Measurements from ENCODE around the gene ACP5. TPM values are rescaled to one million over a fixed set of nuclear protein-coding genes. Genes with fewer than 3 reads are reported as not detected.

ACP5 gene
- total RNA-seq, 1 donor from 2014 or later, result 2.3 TPM

Other genes with a start within 250 kb of the ACP5 start
- 7.9 TPM for gene RAB3D, start 238.0 kb downstream of the ACP5 start, total RNA-seq
- 105 TPM for gene TMEM205, start 231.4 kb downstream of the ACP5 start, total RNA-seq
- gene CCDC159, start 231.1 kb downstream of the ACP5 start, total RNA-seq, result 18.8 TPM
- 13.7 TPM for gene PLPPR2, start 222.2 kb downstream of the ACP5 start, total RNA-seq
- 1.2 TPM for gene SWSAP1, start 203.0 kb downstream of the ACP5 start, total RNA-seq
- 9.2 TPM for gene EPOR, start 193.3 kb downstream of the ACP5 start, total RNA-seq
- gene RGL3, start 158.3 kb downstream of the ACP5 start, total RNA-seq, result 8.6 TPM
- 0.65 TPM for gene ODAD3, start 142.5 kb downstream of the ACP5 start, total RNA-seq
- gene PRKCSH, start 142.0 kb downstream of the ACP5 start, total RNA-seq, result 105 TPM
- gene ELAVL3, start 96.6 kb downstream of the ACP5 start, total RNA-seq, result 0.62 TPM
- 2.9 TPM for gene ZNF653, start 71.8 kb downstream of the ACP5 start, total RNA-seq
- gene ECSIT, start 48.5 kb downstream of the ACP5 start, total RNA-seq, result 178 TPM
- gene CNN1, start 38.8 kb downstream of the ACP5 start, total RNA-seq, result 59.5 TPM
- 32.7 TPM for gene ELOF1, start 18.4 kb downstream of the ACP5 start, total RNA-seq
- 4.2 TPM for gene ZNF627, start 19.8 kb upstream of the ACP5 start, total RNA-seq
- gene ZNF823, start 161.3 kb upstream of the ACP5 start, total RNA-seq, result 2.6 TPM
- gene ZNF441, start 189.4 kb upstream of the ACP5 start, total RNA-seq, result 3.8 TPM
- gene ZNF491, start 220.9 kb upstream of the ACP5 start, total RNA-seq, result 3.1 TPM
- gene ZNF440, start 236.6 kb upstream of the ACP5 start, total RNA-seq, result 4.5 TPM